NT2/D1 (cell line): ENCODE results near the gene METTL9.
"Not testable (repeated sequence)": the region's sequence is repeated elsewhere in the genome, so short reads cannot be mapped to it uniquely, and the experiment has no call there.

Experiments used
- SUZ12 ChIP-seq: IDR thresholded peaks from 2 replicates; pipeline ENCODE4 v1.6.1; 2011; ENCODE audit not compliant: insufficient read length, insufficient read depth; ENCODE audit errors: extremely low read depth
- YY1 ChIP-seq: IDR thresholded peaks from 2 replicates; pipeline ENCODE4 v1.6.1; 2011; ENCODE audit not compliant: insufficient read length, insufficient read depth
- ZNF274 ChIP-seq: IDR thresholded peaks from 2 replicates; pipeline ENCODE4 v1.6.1; 2011; ENCODE audit warnings: mild to moderate bottlenecking, low read depth, low read length

- not testable (repeated sequence) for TF ChIP-seq SUZ12, YY1, ZNF274
Measured at GRCh38 chr16:21630866-21631265, 31.5 kb downstream of the METTL9 start.
